ENCODE measurements around the gene RBM38. TPM values are rescaled to one million over a fixed set of nuclear protein-coding genes. Genes with fewer than 3 reads are reported as not detected.
A peak's percentile ranks its signal among the peaks of the same experiment; 100 is the strongest.

Gene RBM38
- total and polyA plus RNA-seq, 9 of the 15 experiments (the other 6 are each of a cell fraction or from before 2014, with no cell fraction given) = 0.28 to 82.4 (median 33.2) TPM

DNA sequence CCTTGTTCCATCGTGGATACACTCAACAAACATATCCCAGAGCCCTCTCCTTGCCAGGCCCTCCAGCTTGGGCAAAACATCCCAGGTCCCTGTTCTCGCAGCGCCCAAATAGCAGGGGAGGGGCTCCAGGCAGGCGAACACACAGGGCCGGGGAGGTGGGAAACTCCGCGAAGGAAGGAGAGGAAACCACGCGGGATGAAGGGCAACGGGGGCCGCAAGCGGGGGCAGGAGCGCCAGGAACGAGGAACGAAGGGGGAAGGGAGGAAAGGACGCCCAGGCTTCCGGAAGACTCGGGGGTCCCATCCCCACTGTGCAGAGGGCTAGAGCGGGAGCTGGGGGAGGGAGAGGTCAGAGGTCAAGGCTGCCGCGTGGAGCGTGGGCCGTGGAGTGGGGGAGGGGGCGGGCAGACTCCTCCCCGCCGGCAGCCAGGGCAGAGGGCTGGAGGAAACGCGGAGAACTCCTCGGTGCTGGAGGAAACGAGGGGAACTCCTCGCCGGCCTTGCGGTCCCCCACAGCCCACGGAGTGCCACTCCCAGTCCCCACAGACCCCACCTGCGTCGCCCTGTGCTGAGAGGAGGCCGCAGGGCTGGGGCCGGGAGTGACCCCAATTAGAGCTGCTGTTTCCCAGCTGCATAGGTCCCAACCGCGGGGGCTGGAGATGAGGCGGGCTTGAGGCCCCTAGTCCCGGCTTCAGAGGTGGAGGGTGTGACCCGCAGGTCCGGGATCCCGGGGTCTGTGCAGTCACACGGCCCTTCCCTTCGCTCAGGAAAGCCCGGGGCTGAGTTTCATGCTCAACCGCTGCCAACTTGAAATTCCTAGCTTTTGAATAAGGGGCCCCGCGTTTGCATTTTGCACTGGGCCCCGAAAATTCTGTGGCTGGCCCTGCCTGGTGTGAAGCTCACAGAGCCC is 1.2 kb upstream of the RBM38 start (continued):
- TF ChIP-seq GABPB2 (CRISPR knock-in tag; conservative IDR thresholded peaks at IDR 0.05) (no peak), ZNF431 (CRISPR knock-in tag; IDR thresholded peaks at IDR 0.05) (0 out of 2 replicates have a peak, but pooled peaks have one; percentile 5), HDAC1 (IDR thresholded peaks at IDR 0.05) (peak in 1 of 2 experiments; percentile 87; a peak in 2 of 4 replicates), PML (IDR thresholded peaks at IDR 0.05; ENCODE audit: low read length) (no peak), MAFG (tag; conservative IDR thresholded peaks at IDR 0.05) (no peak), SIN3B (IDR thresholded peaks at IDR 0.05; ENCODE audit: low read depth) (no peak), KLF6 (CRISPR knock-in tag; IDR thresholded peaks at IDR 0.05; ENCODE audit: borderline replicate concordance) (no peak), HOXB6 (CRISPR knock-in tag; IDR thresholded peaks at IDR 0.05; ENCODE audit: borderline replicate concordance) (no peak), DACH1 (IDR thresholded peaks at IDR 0.05; ENCODE audit: partially characterized antibody) (no peak)
- TF ChIP-seq, protein P1, sequence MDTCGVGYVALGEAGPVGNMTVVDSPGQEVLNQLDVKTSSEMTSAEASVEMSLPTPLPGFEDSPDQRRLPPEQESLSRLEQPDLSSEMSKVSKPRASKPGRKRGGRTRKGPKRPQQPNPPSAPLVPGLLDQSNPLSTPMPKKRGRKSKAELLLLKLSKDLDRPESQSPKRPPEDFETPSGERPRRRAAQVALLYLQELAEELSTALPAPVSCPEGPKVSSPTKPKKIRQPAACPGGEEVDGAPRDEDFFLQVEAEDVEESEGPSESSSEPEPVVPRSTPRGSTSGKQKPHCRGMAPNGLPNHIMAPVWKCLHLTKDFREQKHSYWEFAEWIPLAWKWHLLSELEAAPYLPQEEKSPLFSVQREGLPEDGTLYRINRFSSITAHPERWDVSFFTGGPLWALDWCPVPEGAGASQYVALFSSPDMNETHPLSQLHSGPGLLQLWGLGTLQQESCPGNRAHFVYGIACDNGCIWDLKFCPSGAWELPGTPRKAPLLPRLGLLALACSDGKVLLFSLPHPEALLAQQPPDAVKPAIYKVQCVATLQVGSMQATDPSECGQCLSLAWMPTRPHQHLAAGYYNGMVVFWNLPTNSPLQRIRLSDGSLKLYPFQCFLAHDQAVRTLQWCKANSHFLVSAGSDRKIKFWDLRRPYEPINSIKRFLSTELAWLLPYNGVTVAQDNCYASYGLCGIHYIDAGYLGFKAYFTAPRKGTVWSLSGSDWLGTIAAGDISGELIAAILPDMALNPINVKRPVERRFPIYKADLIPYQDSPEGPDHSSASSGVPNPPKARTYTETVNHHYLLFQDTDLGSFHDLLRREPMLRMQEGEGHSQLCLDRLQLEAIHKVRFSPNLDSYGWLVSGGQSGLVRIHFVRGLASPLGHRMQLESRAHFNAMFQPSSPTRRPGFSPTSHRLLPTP (IDR thresholded peaks at IDR 0.05; ENCODE audit: borderline replicate concordance, extremely low read depth, insufficient read length) = no peak
- TF ChIP-seq, protein P2, sequence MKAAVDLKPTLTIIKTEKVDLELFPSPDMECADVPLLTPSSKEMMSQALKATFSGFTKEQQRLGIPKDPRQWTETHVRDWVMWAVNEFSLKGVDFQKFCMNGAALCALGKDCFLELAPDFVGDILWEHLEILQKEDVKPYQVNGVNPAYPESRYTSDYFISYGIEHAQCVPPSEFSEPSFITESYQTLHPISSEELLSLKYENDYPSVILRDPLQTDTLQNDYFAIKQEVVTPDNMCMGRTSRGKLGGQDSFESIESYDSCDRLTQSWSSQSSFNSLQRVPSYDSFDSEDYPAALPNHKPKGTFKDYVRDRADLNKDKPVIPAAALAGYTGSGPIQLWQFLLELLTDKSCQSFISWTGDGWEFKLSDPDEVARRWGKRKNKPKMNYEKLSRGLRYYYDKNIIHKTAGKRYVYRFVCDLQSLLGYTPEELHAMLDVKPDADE (conservative IDR thresholded peaks at IDR 0.05; ENCODE audit: control insufficient read depth, low read depth, low read length) = no peak
- TF ChIP-seq, protein P3, sequence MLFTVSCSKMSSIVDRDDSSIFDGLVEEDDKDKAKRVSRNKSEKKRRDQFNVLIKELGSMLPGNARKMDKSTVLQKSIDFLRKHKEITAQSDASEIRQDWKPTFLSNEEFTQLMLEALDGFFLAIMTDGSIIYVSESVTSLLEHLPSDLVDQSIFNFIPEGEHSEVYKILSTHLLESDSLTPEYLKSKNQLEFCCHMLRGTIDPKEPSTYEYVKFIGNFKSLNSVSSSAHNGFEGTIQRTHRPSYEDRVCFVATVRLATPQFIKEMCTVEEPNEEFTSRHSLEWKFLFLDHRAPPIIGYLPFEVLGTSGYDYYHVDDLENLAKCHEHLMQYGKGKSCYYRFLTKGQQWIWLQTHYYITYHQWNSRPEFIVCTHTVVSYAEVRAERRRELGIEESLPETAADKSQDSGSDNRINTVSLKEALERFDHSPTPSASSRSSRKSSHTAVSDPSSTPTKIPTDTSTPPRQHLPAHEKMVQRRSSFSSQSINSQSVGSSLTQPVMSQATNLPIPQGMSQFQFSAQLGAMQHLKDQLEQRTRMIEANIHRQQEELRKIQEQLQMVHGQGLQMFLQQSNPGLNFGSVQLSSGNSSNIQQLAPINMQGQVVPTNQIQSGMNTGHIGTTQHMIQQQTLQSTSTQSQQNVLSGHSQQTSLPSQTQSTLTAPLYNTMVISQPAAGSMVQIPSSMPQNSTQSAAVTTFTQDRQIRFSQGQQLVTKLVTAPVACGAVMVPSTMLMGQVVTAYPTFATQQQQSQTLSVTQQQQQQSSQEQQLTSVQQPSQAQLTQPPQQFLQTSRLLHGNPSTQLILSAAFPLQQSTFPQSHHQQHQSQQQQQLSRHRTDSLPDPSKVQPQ (CRISPR knock-in tag; IDR thresholded peaks at IDR 0.05; ENCODE audit: borderline replicate concordance) = no peak
- TF ChIP-seq, protein P4, sequence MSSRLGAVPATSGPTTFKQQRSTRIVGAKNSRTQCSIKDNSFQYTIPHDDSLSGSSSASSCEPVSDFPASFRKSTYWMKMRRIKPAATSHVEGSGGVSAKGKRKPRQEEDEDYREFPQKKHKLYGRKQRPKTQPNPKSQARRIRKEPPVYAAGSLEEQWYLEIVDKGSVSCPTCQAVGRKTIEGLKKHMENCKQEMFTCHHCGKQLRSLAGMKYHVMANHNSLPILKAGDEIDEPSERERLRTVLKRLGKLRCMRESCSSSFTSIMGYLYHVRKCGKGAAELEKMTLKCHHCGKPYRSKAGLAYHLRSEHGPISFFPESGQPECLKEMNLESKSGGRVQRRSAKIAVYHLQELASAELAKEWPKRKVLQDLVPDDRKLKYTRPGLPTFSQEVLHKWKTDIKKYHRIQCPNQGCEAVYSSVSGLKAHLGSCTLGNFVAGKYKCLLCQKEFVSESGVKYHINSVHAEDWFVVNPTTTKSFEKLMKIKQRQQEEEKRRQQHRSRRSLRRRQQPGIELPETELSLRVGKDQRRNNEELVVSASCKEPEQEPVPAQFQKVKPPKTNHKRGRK (tag; IDR thresholded peaks at IDR 0.05) = no peak
- TF ChIP-seq, protein P5, sequence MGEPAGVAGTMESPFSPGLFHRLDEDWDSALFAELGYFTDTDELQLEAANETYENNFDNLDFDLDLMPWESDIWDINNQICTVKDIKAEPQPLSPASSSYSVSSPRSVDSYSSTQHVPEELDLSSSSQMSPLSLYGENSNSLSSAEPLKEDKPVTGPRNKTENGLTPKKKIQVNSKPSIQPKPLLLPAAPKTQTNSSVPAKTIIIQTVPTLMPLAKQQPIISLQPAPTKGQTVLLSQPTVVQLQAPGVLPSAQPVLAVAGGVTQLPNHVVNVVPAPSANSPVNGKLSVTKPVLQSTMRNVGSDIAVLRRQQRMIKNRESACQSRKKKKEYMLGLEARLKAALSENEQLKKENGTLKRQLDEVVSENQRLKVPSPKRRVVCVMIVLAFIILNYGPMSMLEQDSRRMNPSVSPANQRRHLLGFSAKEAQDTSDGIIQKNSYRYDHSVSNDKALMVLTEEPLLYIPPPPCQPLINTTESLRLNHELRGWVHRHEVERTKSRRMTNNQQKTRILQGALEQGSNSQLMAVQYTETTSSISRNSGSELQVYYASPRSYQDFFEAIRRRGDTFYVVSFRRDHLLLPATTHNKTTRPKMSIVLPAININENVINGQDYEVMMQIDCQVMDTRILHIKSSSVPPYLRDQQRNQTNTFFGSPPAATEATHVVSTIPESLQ (CRISPR knock-in tag; IDR thresholded peaks at IDR 0.05) = no peak
